Rectal smooth muscle tissue (tissue), 1 donor: ENCODE measurements around the gene TRDMT1.

ENCODE experiments used
- H3K27ac ChIP-seq: one replicate; pipeline ENCODE4 v1.7.0; 2013; ENCODE audit warnings: low read depth, low read length, inconsistent platforms
- H3K27me3 ChIP-seq: one replicate; pipeline ENCODE4 v1.7.0; 2013; ENCODE audit warnings: low read length; ENCODE audit not compliant: control insufficient read depth, insufficient read depth
- H3K36me3 ChIP-seq: one replicate; pipeline ENCODE4 v1.7.0; 2013; ENCODE audit warnings: low read length; ENCODE audit not compliant: control insufficient read depth, insufficient read depth
- H3K4me1 ChIP-seq: one replicate; pipeline ENCODE4 v1.7.0; 2013; ENCODE audit warnings: low read length; ENCODE audit not compliant: control insufficient read depth, insufficient read depth
- H3K4me3 ChIP-seq: one replicate; pipeline ENCODE4 v1.7.0; 2013; ENCODE audit warnings: low read length
- H3K9ac ChIP-seq: one replicate; pipeline ENCODE4 v1.7.0; 2013; ENCODE audit warnings: low read length

TRDMT1 gene

DNA sequence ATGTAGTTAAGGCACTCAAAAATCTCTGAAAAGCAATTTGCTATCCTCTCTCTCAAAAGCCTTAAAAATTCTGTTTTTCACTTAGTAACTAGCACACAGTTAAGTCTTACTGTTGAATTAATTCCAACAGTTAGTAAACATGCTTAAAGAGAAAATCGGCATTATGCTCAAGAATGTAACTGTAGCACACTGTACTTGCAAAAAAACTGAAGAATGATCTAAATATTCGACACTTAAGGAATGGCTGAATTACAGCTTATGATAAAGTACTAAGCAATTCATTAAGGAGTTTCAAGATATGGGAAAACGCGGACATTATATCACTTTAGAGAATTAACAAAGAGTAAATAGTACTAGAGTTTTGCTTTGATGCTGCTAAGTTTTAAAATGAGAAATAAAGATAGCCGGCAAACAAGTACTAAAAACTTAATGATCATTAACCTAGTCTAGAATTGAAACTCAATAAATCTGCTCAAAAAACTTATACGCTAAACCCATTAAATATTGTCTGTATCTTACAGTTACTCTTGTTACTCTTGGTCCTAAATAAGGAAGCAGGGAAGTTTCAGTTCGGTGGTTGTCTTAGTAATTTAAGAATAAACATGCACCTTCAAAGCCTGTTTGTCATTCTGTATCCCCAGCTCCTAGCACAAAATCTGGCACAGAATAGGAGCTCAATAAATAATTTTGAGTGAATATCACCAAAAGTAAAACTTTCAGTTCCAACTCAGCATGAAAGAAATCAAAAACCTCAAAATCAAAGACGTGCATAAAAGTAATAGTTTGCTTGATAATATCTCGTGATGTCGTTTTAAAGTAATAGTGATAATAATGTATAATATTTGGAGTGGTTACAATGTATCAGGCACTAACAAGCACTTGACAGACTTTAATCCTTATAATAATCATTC lies 1.2 kb downstream of the TRDMT1 start:
- peak overlapping the region; percentile 38 for H3K27ac ChIP-seq
- H3K9ac ChIP-seq, result no peak overlapping the region
- H3K4me3 ChIP-seq, result peak overlapping the region; percentile 96
- H3K27me3 ChIP-seq, result no peaks in the 10 kb centered on the region
- no peaks in the 10 kb centered on the region for H3K4me1 ChIP-seq
- H3K36me3 ChIP-seq, result no peaks in the 10 kb centered on the region

DNA sequence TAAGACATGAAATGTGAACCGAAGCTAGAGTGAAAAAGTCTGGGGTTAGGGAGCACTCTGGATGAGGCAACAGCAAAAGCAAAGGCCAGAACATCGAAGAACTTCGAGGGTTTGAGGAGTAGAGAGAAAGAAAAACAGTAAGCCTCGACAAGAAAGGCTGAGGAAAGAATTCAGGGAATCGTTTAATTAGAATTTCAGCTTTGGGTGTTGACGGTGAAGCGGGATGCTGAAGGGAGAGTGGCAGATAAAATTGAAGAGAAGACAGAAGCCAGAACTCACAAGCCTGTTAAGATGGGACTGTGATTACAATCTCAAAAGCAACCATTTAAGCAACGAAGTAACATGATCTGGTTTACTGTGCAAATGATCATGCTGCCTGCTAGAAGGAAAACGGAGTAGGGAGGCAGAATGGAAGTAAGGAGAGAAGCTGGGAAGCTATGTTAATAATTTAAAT lies 2.1 kb downstream of the TRDMT1 start:
- Histone ChIP-seq H3K4me3 (peak overlapping the region; percentile 49), H3K36me3 (no peaks in the 10 kb centered on the region), H3K27ac (no peak overlapping the region), H3K4me1 (no peaks in the 10 kb centered on the region), H3K27me3 (no peaks in the 10 kb centered on the region), H3K9ac (peak overlapping the region; percentile 24)

DNA sequence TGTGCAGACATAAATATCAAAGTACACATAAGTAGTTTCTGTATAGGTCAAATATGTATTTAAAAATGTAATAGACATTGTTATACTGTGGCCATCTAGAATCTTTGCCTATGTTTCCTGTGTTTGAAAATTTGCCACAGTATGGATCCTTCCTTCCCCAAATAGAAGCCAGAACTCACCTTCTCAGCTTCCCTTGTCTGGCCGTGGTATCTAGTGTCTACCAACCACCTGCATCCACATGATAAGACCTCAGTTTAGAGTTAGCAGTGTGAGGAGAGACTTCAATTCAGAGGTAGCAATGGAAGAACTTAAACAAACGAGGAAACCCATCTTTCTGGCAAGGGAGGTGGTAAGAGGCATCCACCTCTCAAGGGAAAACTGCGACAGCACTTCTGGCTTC lies 4.9 kb downstream of the TRDMT1 start:
- Histone ChIP-seq H3K36me3 (no peaks in the 10 kb centered on the region), H3K4me3 (no peak overlapping the region), H3K9ac (no peak overlapping the region), H3K27ac (no peak overlapping the region), H3K27me3 (no peaks in the 10 kb centered on the region), H3K4me1 (no peaks in the 10 kb centered on the region)

DNA sequence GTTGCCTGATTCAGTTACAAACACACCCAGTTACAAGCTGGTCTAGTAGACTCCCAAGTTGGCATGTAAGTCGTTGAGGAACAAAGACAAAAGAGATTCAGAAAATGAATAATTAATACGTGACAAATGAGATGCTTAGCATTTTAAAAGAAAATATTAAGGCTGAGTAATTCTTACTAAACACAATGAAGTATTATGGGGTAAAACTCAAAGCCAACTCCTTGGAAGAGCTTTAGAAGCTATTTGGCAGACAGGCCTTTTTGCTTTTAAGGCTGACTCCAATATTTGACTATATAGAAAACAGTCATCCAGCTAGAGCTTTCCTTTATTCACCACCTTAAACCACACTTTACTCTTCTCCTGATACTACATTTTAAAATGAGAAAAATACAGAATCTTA lies 5.4 kb downstream of the TRDMT1 start:
- no peak overlapping the region for H3K9ac ChIP-seq
- H3K27me3 ChIP-seq, result no peaks in the 10 kb centered on the region
- no peak overlapping the region for H3K4me3 ChIP-seq
- no peak overlapping the region for H3K27ac ChIP-seq
- H3K36me3 ChIP-seq, result no peaks in the 10 kb centered on the region
- no peaks in the 10 kb centered on the region for H3K4me1 ChIP-seq

DNA sequence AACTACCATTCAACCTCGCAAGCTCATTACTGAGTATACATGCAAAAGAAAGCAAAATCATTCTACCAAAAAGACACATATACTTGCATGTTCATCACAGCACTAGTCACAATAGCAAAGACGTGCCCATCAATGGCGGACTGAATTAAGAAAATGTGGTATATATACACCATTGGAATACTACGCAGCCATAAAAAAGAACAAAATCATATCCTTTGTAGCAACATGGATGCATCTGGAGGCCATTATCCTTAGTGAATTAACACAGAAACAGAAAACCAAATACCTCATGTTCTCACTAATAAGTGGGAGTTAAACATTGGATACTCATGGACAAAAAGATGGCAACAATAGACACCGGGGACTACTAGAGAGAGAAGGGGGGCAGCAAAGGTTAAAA lies 6.4 kb downstream of the TRDMT1 start:
- Histone ChIP-seq H3K4me1 (no peaks in the 10 kb centered on the region), H3K36me3 (no peaks in the 10 kb centered on the region), H3K27ac (no peak overlapping the region), H3K27me3 (no peaks in the 10 kb centered on the region), H3K9ac (no peak overlapping the region), H3K4me3 (no peak overlapping the region)

DNA sequence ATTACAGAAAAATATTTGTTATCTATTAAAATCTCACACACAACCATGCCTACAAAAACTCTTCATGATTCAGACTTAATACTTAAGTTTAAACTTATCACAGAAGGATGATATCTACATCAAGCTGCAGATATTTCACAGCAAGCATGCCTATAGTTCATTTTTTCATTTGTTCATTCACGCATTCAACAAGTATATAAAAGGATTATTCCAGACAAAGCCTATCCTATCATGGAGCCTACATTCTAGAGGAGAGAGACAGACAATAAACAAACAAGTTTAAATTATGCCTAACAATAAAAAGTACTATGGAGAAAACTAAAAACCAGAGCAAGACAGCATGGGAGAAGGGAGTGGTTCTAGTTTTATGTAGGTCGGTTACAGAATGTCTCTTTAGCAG lies 10.9 kb downstream of the TRDMT1 start:
- no peak overlapping the region for H3K4me3 ChIP-seq
- no peaks in the 10 kb centered on the region for H3K36me3 ChIP-seq
- no peaks in the 10 kb centered on the region for H3K27me3 ChIP-seq
- no peaks in the 10 kb centered on the region for H3K4me1 ChIP-seq
- H3K9ac ChIP-seq, result no peak overlapping the region
- H3K27ac ChIP-seq, result no peak overlapping the region

DNA sequence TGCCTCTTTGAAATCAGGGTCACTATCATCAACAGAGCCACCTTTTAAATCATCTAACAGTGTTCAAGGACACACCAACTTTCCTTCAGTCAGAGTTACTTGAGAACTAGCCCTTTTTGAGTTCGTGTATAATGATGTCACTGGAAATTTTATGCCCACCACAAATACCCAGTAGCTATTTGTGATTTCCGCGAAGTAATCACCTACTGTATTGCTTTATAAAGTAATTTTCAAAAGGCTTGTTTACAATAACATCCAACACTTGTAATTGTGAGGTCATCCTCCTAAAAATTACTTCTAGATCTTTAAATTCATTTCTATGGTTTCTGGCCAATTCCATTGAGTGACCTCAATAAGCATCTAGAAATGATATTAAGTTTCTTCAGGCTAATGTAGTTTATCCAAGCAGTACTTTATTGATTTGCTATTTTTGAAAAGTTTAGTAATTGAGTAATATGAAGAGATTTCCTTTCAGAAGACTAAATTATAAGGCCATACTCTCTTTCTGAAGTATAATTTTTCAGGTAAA lies 12.8 kb downstream of the TRDMT1 start:
- Histone ChIP-seq H3K36me3 (no peaks in the 10 kb centered on the region), H3K27me3 (no peaks in the 10 kb centered on the region), H3K9ac (no peak overlapping the region), H3K4me3 (no peak overlapping the region), H3K4me1 (no peaks in the 10 kb centered on the region), H3K27ac (no peak overlapping the region)

DNA sequence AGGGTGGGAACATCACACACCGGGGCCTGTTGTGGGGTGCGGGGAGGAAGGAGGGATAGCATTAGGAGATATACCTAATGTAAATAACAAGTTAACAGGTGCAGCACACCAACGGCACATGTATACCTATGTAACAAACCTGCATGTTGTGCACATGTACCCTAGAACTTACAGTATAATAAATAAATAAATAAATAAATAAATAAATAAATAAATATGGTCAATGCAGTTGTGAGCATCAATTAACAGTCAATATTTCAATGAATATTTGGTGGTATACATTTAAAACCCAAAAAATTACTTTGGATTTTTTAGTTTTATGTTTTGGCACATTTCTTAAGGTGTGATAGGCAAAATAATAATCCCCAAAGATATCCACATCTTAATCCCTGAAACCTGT lies 15.6 kb downstream of the TRDMT1 start:
- H3K4me3 ChIP-seq, result no peak overlapping the region
- no peaks in the 10 kb centered on the region for H3K4me1 ChIP-seq
- no peak overlapping the region for H3K9ac ChIP-seq
- H3K36me3 ChIP-seq, result no peaks in the 10 kb centered on the region
- no peak overlapping the region for H3K27ac ChIP-seq
- H3K27me3 ChIP-seq, result no peaks in the 10 kb centered on the region

DNA sequence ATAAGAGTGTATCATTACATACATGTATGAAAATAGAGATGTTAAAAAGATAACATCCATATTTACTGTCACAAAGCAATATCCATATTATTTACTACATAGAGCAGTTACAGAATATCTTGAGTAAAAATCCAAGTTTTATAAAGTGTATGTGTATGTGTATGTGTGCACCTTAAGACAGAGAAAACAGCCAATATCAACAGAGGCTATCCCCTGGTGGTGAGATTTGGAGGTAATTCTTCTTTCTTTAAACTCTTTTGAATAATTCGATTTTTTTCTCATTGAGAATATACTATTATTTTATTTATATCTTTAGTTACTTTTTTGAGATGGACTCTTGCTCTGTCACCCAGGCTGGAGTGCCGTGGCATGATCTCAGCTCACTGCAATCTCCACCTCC lies 18.4 kb downstream of the TRDMT1 start:
- no peaks in the 10 kb centered on the region for H3K4me1 ChIP-seq
- no peak overlapping the region for H3K9ac ChIP-seq
- H3K4me3 ChIP-seq, result no peak overlapping the region
- H3K27me3 ChIP-seq, result no peaks in the 10 kb centered on the region
- no peak overlapping the region for H3K27ac ChIP-seq
- no peaks in the 10 kb centered on the region for H3K36me3 ChIP-seq

DNA sequence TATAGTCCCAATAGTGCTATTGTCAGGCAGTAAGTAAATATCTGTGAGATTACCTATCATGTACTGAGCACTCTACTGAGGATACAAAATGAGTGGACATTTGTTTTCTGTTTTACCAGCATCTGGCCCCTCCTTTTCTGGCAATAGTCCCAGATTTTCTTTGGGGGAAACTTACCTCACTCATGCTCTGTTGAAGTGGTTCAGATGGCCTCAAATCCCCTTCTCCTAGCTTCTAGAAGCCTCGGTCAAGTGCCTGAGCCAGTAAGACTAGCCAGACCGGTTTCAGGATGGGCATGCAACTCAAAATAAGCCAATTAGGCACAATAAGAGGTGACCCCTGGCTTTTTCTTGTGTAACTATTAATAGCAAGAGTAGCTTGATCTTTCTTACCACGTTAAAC lies 19.7 kb downstream of the TRDMT1 start:
- Histone ChIP-seq H3K27ac (no peak overlapping the region), H3K4me1 (no peaks in the 10 kb centered on the region), H3K27me3 (no peaks in the 10 kb centered on the region), H3K4me3 (no peak overlapping the region), H3K36me3 (no peaks in the 10 kb centered on the region), H3K9ac (no peak overlapping the region)

DNA sequence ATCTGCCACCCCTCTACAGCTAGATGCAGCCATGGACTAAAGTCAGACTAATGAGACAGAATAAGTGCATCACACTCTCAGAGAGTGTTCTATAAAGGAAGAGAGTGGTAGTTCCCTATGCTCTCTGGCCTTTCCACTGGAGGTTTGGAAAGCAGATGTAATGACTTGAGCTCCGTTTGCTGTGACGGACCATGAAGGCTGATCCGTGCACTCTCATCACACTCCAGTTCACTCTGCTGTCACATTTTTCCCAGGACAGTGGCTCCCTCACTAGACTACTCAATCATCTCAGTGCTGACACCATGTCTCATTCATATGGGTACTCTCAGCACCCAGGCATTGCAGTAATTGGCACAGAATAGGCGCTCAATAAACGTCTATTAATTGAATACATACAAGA lies 20.4 kb downstream of the TRDMT1 start:
- no peaks in the 10 kb centered on the region for H3K4me1 ChIP-seq
- no peak overlapping the region for H3K4me3 ChIP-seq
- H3K27me3 ChIP-seq, result no peaks in the 10 kb centered on the region
- H3K9ac ChIP-seq, result no peak overlapping the region
- H3K36me3 ChIP-seq, result no peaks in the 10 kb centered on the region
- no peak overlapping the region for H3K27ac ChIP-seq

DNA sequence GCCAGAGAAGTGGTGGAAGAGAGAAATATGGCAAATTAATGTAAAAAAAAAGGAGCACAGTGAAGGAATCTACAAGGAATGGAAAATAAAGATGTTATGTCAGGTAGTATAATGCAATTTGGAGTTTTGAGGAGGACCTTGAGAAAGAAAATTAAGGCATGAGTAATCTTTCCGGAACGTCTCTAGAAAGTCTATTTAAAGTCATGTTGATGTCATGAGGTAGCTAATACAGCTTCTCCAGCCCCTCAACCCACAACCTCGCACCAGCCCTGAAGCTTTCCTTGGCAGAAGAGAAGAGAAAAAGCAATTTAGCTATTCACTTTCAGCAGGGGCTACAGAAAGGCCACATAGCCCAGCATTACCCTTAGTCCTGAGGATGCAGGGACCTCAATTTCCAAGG lies 22.5 kb downstream of the TRDMT1 start:
- no peak overlapping the region for H3K9ac ChIP-seq
- H3K27ac ChIP-seq, result no peak overlapping the region
- H3K27me3 ChIP-seq, result no peaks in the 10 kb centered on the region
- no peaks in the 10 kb centered on the region for H3K4me1 ChIP-seq
- no peak overlapping the region for H3K4me3 ChIP-seq
- H3K36me3 ChIP-seq, result no peaks in the 10 kb centered on the region

DNA sequence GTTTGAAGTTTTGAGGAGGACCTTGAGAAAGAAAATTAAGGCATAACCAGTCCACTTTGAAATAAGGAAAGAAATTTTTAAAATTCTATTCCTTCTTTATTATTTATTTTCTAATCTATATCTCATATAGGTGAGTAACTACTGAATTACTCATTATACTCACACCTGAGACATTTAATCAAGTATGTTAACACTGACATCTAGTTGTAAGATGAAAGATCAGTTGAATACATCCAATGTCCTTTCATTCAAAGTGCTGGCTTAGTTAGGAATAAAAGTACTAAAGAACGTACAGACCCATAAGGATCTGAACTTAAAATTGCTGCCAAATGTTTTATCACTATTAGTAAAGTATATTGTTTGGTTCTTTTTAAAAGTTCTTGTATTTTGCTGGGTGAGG lies 23.5 kb downstream of the TRDMT1 start:
- Histone ChIP-seq H3K9ac (no peak overlapping the region), H3K27ac (no peak overlapping the region), H3K27me3 (no peaks in the 10 kb centered on the region), H3K4me1 (no peaks in the 10 kb centered on the region), H3K36me3 (no peaks in the 10 kb centered on the region), H3K4me3 (no peak overlapping the region)
